MCF 10A (cell line): ENCODE measurements around the gene CHIT1. TPM values are rescaled to one million over a fixed set of nuclear protein-coding genes. Genes with fewer than 3 reads are reported as not detected.

ENCODE experiments used
- BruUV-seq: library from RNA; stranded (reverse); fragments of 400-500 nt; replicated peaks from 2 replicates; lab custom pipeline; 2021; lab: Mats Ljungman, UMichigan
- CTCF ChIA-PET: fragments of 300-600 bp; sonication (Branson Sonifier 250); formaldehyde crosslinking; extraction: SDS; loops from one replicate; lab custom pipeline; 2021; ENCODE audit warnings: antibody characterized with exemption, inconsistent platforms; lab: Yijun Ruan, JAX
- POLR2A ChIA-PET: fragments of 300-600, 350-650 bp; sonication (Branson Sonifier 250); formaldehyde crosslinking; extraction: SDS; loops from one replicate; lab custom pipeline; 2020; ENCODE audit warnings: antibody characterized with exemption, inconsistent platforms; lab: Yijun Ruan, JAX
- DNase-seq: peaks from one replicate; pipeline ENCODE4 v3.0.0-alpha.2; 2018; ENCODE audit not compliant: unreplicated experiment
- H3K27ac Mint-ChIP-seq: one replicate; pipeline ENCODE4 v1.8.0; 2022; ENCODE audit warnings: mild to moderate bottlenecking, low read depth, mixed read lengths; ENCODE audit not compliant: unreplicated experiment
- H3K27me3 Mint-ChIP-seq: one replicate; pipeline ENCODE4 v1.8.0; 2022; ENCODE audit warnings: mixed read lengths; ENCODE audit not compliant: insufficient read depth, unreplicated experiment
- H3K36me3 Mint-ChIP-seq: one replicate; pipeline ENCODE4 v1.8.0; 2022; ENCODE audit warnings: mild to moderate bottlenecking, moderate library complexity, mixed read lengths; ENCODE audit not compliant: insufficient read depth, unreplicated experiment
- H3K4me1 Mint-ChIP-seq: one replicate; pipeline ENCODE4 v1.8.0; 2022; ENCODE audit warnings: mixed read lengths; ENCODE audit not compliant: insufficient read depth, unreplicated experiment
- H3K4me3 Mint-ChIP-seq: one replicate; pipeline ENCODE4 v1.8.0; 2022; ENCODE audit warnings: mild to moderate bottlenecking, moderate library complexity, mixed read lengths; ENCODE audit not compliant: unreplicated experiment
- H3K9me3 Mint-ChIP-seq: one replicate; pipeline ENCODE4 v1.8.0; 2022; ENCODE audit warnings: mixed read lengths; ENCODE audit not compliant: unreplicated experiment
- CTCF ChIP-seq: fragments of 200-600 bp; IDR thresholded peaks from one replicate; pipeline ENCODE4 v1.8.0; 2022; ENCODE audit warnings: antibody characterized with exemption, mild to moderate bottlenecking; ENCODE audit not compliant: unreplicated experiment
- intact Hi-C: fragments of 100-400 bp; cut with micrococcal nuclease; formaldehyde crosslinking; loops from 2 replicates; pipeline ENCODE4 v1.14.1; 2022
- total RNA-seq: library from RNA; stranded (reverse); gene quantifications from 2 replicates; pipeline ENCODE4 v1.2.3, GENCODE V29; 2022

The CHIT1 gene
- total RNA-seq, 1 experiment from 2014 or later, result not detected

- ChIA-PET CTCF (interaction anchor here (0.6 to 27.4 kb wide), 24 partner anchors 5 to 563 kb away, joined by 3 to 980 read pairs (median 5); partner anchors contain the start of gene BTG2), POLR2A (interaction anchor here (0.6 to 2.0 kb wide), 8 partner anchors 12 to 419 kb away, joined by 3 to 21 read pairs (median 4); partner anchors contain the start of gene BTG2)
- no peak for TF ChIP-seq CTCF
- DNase-seq, result no peak
- Mint-ChIP-seq H3K36me3 (no peaks in the 10 kb centered on the region), H3K4me3 (no peak overlapping the region), H3K27me3 (no peaks in the 10 kb centered on the region), H3K27ac (no peak overlapping the region), H3K9me3 (no peaks in the 10 kb centered on the region), H3K4me1 (peaks cover 12% of the 10 kb centered on the region)
- no TSS peak for BruUV-seq
- intact Hi-C loops, result loop anchor here (5.0 kb wide), 1 partner anchor 168 kb away; no protein-coding TSS in a partner anchor
Measured at GRCh38 chr1:203274603-203275381, 45.3 kb upstream of the CHIT1 start.

GRCh38 chr1:203273869-203274602 is 44.6 kb upstream of the CHIT1 start:
- no peaks in the 10 kb centered on the region for H3K9me3 Mint-ChIP-seq
- BruUV-seq, result no TSS peak
- no peaks in the 10 kb centered on the region for H3K27me3 Mint-ChIP-seq
- intact Hi-C loops, result loop anchor here (1.0 to 5.0 kb wide), 6 partner anchors 32 to 428 kb away; no protein-coding TSS in a partner anchor
- no peaks in the 10 kb centered on the region for H3K36me3 Mint-ChIP-seq
- no peak overlapping the region for H3K4me3 Mint-ChIP-seq
- no peak for DNase-seq
- peaks cover 10% of the 10 kb centered on the region for H3K4me1 Mint-ChIP-seq
- ChIA-PET POLR2A (interaction anchor here (0.6 to 2.0 kb wide), 6 partner anchors 17 to 121 kb away, joined by 3 to 21 read pairs (median 5); partner anchors contain the start of gene BTG2), CTCF (interaction anchor here (0.6 to 27.4 kb wide), 18 partner anchors 9 to 564 kb away, joined by 3 to 980 read pairs (median 4); partner anchors contain the start of gene BTG2)
- H3K27ac Mint-ChIP-seq, result no peak overlapping the region
- TF ChIP-seq CTCF, result no peak

GRCh38 chr1:203273206-203273868 is 43.9 kb upstream of the CHIT1 start:
- BruUV-seq, result no TSS peak
- intact Hi-C loops, result loop anchor here (1.0 to 5.0 kb wide), 6 partner anchors 33 to 429 kb away; no protein-coding TSS in a partner anchor
- Mint-ChIP-seq H3K27me3 (no peaks in the 10 kb centered on the region), H3K4me3 (peak overlapping the region; percentile 28), H3K4me1 (peaks cover 3% of the 10 kb centered on the region), H3K9me3 (no peaks in the 10 kb centered on the region), H3K36me3 (no peaks in the 10 kb centered on the region), H3K27ac (no peak overlapping the region)
- DNase-seq, result peak; percentile 96
- TF ChIP-seq CTCF, result peak; percentile 100
- ChIA-PET POLR2A (interaction anchor here (0.6 to 7.0 kb wide), 12 partner anchors 8 to 1581 kb away, joined by 3 to 86 read pairs (median 5); partner anchors contain the start of gene BTG2), CTCF (interaction anchor here (0.6 to 27.4 kb wide), 38 partner anchors 9 to 984 kb away, joined by 3 to 980 read pairs (median 4); partner anchors contain the start of genes BTG2, OPTC and PRELP)
